OCI-LY3 (cell line): ENCODE measurements around the gene NDUFS8.

Experiments used
- H2AFZ ChIP-seq: fragments of 200-600, 300-600 bp; shearing (Covaris generic); 2 replicates; pipeline ENCODE4 v1.6.0; 2014; ENCODE audit warnings: antibody characterized with exemption, low read depth, low read length
- H3K27ac ChIP-seq: fragments of 200-600, 300-600 bp; sonication (generic); 2 replicates; pipeline ENCODE4 v1.5.1; 2014; ENCODE audit warnings: mild to moderate bottlenecking, low read length, moderate library complexity, mixed read lengths
- H3K27me3 ChIP-seq: fragments of 200-600, 300-600 bp; sonication (generic); 2 replicates; pipeline ENCODE4 v1.6.1; 2014; ENCODE audit warnings: low read depth, low read length, mixed read lengths
- H3K36me3 ChIP-seq: fragments of 200-600, 300-600 bp; sonication (generic); replicated peaks from 2 replicates; pipeline ENCODE3; 2014; ENCODE audit warnings: low read depth, low read length, mixed read lengths
- H3K4me1 ChIP-seq: fragments of 300-600, 200-600 bp; sonication (generic); 2 replicates; pipeline ENCODE4 v1.6.1; 2014; ENCODE audit warnings: low read length, mixed read lengths
- H3K4me2 ChIP-seq: fragments of 200-600, 300-600 bp; sonication (generic); 2 replicates; pipeline ENCODE4 v1.6.1; 2014; ENCODE audit warnings: low read length, mixed read lengths
- H3K4me3 ChIP-seq: fragments of 300-600, 200-600 bp; sonication (generic); 2 replicates; pipeline ENCODE4 v1.5.1; 2014; ENCODE audit warnings: antibody characterized with exemption, mild to moderate bottlenecking, low read length, moderate library complexity
- H3K79me2 ChIP-seq: fragments of 300-600, 200-600 bp; shearing (Covaris generic); 2 replicates; pipeline ENCODE4 v1.6.1; 2014; ENCODE audit warnings: mild to moderate bottlenecking, low read length, mixed read lengths
- H3K9ac ChIP-seq: fragments of 300-600, 200-600 bp; shearing (Covaris generic); 2 replicates; pipeline ENCODE4 v1.6.0; 2014; ENCODE audit warnings: mild to moderate bottlenecking, low read length, moderate library complexity
- H3K9me3 ChIP-seq: fragments of 200-600, 300-600 bp; shearing (Covaris generic); 2 replicates; pipeline ENCODE4 v1.6.1; 2014; ENCODE audit warnings: low read length, mixed read lengths; ENCODE audit not compliant: insufficient read depth
- H4K20me1 ChIP-seq: fragments of 200-600, 300-600 bp; sonication (generic); 2 replicates; pipeline ENCODE4 v1.6.1; 2016; ENCODE audit warnings: low read length, mixed read lengths; ENCODE audit not compliant: insufficient read depth
- EZH2phosphoT487 ChIP-seq: fragments of 200-600 bp; shearing (Covaris generic); IDR thresholded peaks from 2 replicates; pipeline ENCODE4 v1.6.1; 2018; ENCODE audit warnings: antibody characterized with exemption, mixed run types, low read depth
- TF ChIP-seq, protein P1 (sequence below): fragments of 200-600, 300-600 bp; sonication (generic); IDR thresholded peaks from 2 replicates; pipeline ENCODE4 v1.5.1; 2014; ENCODE audit warnings: antibody characterized with exemption, low read length, low read depth

Gene NDUFS8

GRCh38 chr11:68011051-68011943 lies 19.2 kb upstream of the NDUFS8 start:
- H3K9me3 ChIP-seq = no peaks in the 10 kb centered on the region
- no peaks in the 10 kb centered on the region for H3K36me3 ChIP-seq
- no peak overlapping the region for H3K4me2 ChIP-seq
- H3K4me3 ChIP-seq = no peak overlapping the region
- H3K9ac ChIP-seq = no peak overlapping the region
- no peak overlapping the region for H3K27ac ChIP-seq
- H3K4me1 ChIP-seq = peaks cover 31% of the 10 kb centered on the region
- H3K79me2 ChIP-seq = no peaks in the 10 kb centered on the region
- no peaks in the 10 kb centered on the region for H4K20me1 ChIP-seq
- TF ChIP-seq, protein P1, sequence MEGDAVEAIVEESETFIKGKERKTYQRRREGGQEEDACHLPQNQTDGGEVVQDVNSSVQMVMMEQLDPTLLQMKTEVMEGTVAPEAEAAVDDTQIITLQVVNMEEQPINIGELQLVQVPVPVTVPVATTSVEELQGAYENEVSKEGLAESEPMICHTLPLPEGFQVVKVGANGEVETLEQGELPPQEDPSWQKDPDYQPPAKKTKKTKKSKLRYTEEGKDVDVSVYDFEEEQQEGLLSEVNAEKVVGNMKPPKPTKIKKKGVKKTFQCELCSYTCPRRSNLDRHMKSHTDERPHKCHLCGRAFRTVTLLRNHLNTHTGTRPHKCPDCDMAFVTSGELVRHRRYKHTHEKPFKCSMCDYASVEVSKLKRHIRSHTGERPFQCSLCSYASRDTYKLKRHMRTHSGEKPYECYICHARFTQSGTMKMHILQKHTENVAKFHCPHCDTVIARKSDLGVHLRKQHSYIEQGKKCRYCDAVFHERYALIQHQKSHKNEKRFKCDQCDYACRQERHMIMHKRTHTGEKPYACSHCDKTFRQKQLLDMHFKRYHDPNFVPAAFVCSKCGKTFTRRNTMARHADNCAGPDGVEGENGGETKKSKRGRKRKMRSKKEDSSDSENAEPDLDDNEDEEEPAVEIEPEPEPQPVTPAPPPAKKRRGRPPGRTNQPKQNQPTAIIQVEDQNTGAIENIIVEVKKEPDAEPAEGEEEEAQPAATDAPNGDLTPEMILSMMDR = no peak
- no peak for TF ChIP-seq EZH2phosphoT487
- no peak overlapping the region for H2AFZ ChIP-seq
- H3K27me3 ChIP-seq = no peaks in the 10 kb centered on the region

- H2AFZ ChIP-seq = no peak overlapping the region
- H3K4me1 ChIP-seq = peaks cover 34% of the 10 kb centered on the region
- H3K4me2 ChIP-seq = no peak overlapping the region
Measured at GRCh38 chr11:68012044-68012842, 18.2 kb upstream of the NDUFS8 start.

DNA sequence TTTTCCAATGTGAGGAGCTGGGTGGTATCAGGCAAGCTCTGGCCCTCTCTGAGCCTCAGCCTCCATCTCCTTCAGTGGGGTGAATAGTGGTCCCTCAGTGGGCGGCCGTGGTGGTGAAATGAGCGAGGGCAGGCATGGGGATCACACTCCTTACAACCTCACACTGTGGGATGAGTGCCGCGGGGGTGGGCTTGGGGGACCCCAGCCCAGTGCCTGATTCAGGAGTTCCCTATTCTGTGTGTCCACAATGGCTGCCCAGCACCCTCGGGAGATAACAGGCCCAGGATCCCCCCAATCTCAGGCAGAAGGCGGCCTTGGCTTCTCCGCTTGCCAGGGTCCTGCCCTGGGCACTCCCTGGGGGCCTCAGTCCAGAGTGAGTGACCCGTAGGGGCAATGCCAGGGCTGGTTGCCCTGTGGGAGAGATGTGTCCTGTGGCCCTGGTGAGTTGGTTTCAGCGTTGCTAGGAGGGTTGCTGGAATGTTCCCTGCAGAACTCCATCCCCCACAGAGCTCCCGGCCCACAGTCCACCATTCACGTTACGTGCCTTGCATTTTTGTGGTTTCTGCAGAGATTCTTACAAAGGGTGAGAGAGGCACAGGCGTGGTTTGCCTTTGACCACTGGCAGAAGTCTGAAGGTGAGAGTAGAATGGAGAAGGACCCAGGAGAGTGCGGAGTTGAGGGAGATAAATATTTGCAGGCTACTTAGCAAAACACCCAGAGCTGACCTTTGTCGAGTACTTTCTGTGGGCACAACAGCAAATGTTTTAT lies 17.5 kb upstream of the NDUFS8 start:
- Histone ChIP-seq H4K20me1 (no peaks in the 10 kb centered on the region), H2AFZ (no peak overlapping the region), H3K4me3 (no peak overlapping the region), H3K9me3 (no peaks in the 10 kb centered on the region), H3K9ac (no peak overlapping the region), H3K4me1 (peaks cover 32% of the 10 kb centered on the region), H3K27me3 (no peaks in the 10 kb centered on the region), H3K36me3 (no peaks in the 10 kb centered on the region), H3K4me2 (no peak overlapping the region), H3K27ac (no peak overlapping the region), H3K79me2 (no peaks in the 10 kb centered on the region)
- no peak for TF ChIP-seq EZH2phosphoT487
- TF ChIP-seq, protein P1 = no peak

More at GRCh38 chr11:68012044-68012842, 18.2 kb upstream of the NDUFS8 start:
- TF ChIP-seq EZH2phosphoT487 = no peak
- TF ChIP-seq, protein P1 = no peak
- H4K20me1 ChIP-seq = no peaks in the 10 kb centered on the region
- H3K27me3 ChIP-seq = no peaks in the 10 kb centered on the region
- H3K36me3 ChIP-seq = no peaks in the 10 kb centered on the region
- H3K79me2 ChIP-seq = no peaks in the 10 kb centered on the region
- H3K9ac ChIP-seq = no peak overlapping the region
- H3K9me3 ChIP-seq = no peaks in the 10 kb centered on the region
- H3K4me3 ChIP-seq = no peak overlapping the region
- H3K27ac ChIP-seq = no peak overlapping the region
